HepG2 (cell line): ENCODE results near the gene XPNPEP1. TPM values are rescaled to one million over a fixed set of nuclear protein-coding genes. Genes with fewer than 3 reads are reported as not detected.

Experiments
- ATF2 ChIP-seq: sonication (generic); formaldehyde crosslinking; IDR thresholded peaks from 2 replicates; pipeline ENCODE4 v1.4.0; 2020; ENCODE audit warnings: missing genetic modification reagents
- CBFB ChIP-seq: sonication (generic); formaldehyde crosslinking; IDR thresholded peaks from 2 replicates; pipeline ENCODE4 v1.4.0; 2020; ENCODE audit warnings: missing genetic modification reagents
- CCAR2 ChIP-seq: fragments of 200-400 bp; formaldehyde crosslinking; optimal IDR thresholded peaks from 2 replicates; pipeline ENCODE3; 2018; ENCODE audit warnings: low read depth, mild to moderate bottlenecking, low read length, moderate library complexity
- EED ChIP-seq: sonication (generic); formaldehyde crosslinking; IDR thresholded peaks from 2 replicates; pipeline ENCODE4 v1.5.0; 2020; ENCODE audit warnings: mild to moderate bottlenecking, missing genetic modification reagents
- GABPB1 ChIP-seq: IDR thresholded peaks from 2 replicates; pipeline ENCODE4 v1.6.1; 2016; ENCODE audit warnings: mild to moderate bottlenecking, missing genetic modification reagents, moderate library complexity, missing compliant biosample characterization
- JUNB ChIP-seq: sonication (generic); formaldehyde crosslinking; IDR thresholded peaks from 2 replicates; pipeline ENCODE4 v1.8.0; 2022; ENCODE audit warnings: missing genetic modification reagents, mild to moderate bottlenecking, borderline replicate concordance
- KDM6A ChIP-seq: IDR thresholded peaks from 2 replicates; pipeline ENCODE4 v1.6.1; 2016; ENCODE audit warnings: low read depth
- KMT2A ChIP-seq: sonication (generic); formaldehyde crosslinking; IDR thresholded peaks from 2 replicates; pipeline ENCODE4 v1.4.0; 2020; ENCODE audit warnings: missing genetic modification reagents
- MBD4 ChIP-seq: IDR thresholded peaks from 2 replicates; pipeline ENCODE4 v1.6.1; 2012; ENCODE audit warnings: low read length, inconsistent platforms, borderline replicate concordance
- MIXL1 ChIP-seq: IDR thresholded peaks from 2 replicates; pipeline ENCODE4 v1.6.1; 2016
- MZF1 ChIP-seq: sonication (generic); formaldehyde crosslinking; IDR thresholded peaks from 2 replicates; pipeline ENCODE4 v1.8.1; 2023; ENCODE audit warnings: mild to moderate bottlenecking, missing genetic modification reagents, borderline replicate concordance
- NFYC ChIP-seq: IDR thresholded peaks from 2 replicates; pipeline ENCODE4 v1.6.1; 2016; ENCODE audit warnings: missing genetic modification reagents, missing compliant biosample characterization
- RBFOX2 ChIP-seq: fragments of 200-400 bp; formaldehyde crosslinking; IDR thresholded peaks from 2 replicates; pipeline ENCODE4 v1.6.1; 2017; ENCODE audit warnings: low read depth, mild to moderate bottlenecking, low read length
- RFX5 ChIP-seq: IDR thresholded peaks from 2 replicates; pipeline ENCODE4 v1.6.1; 2011; ENCODE audit warnings: low read depth, low read length, improper control_type of control experiment
- SAP130 ChIP-seq: IDR thresholded peaks from 2 replicates; pipeline ENCODE4 v1.6.1; 2016; ENCODE audit warnings: low read depth
- SP1 ChIP-seq, 2 experiments: fragments of 450-650 bp in 1 of 2; sonication (generic) in 1 of 2; formaldehyde crosslinking in 1 of 2; IDR thresholded peaks; 2 replicates each; pipeline versions ENCODE4 v1.4.0 to v1.6.1; 2016 to 2020; ENCODE audit warnings: missing genetic modification reagents in 1 of 2
- STAG1 ChIP-seq: sonication (generic); formaldehyde crosslinking; IDR thresholded peaks from 2 replicates; pipeline ENCODE4 v1.4.0; 2020; ENCODE audit warnings: missing genetic modification reagents
- TBX3 ChIP-seq: fragments of 450-650 bp; IDR thresholded peaks from 2 replicates; pipeline ENCODE4 v1.6.1; 2017; ENCODE audit warnings: antibody characterized with exemption, mild to moderate bottlenecking, inconsistent platforms, borderline replicate concordance
- THAP7 ChIP-seq: sonication (generic); formaldehyde crosslinking; IDR thresholded peaks from 2 replicates; pipeline ENCODE4 v1.8.1; 2023; ENCODE audit warnings: mild to moderate bottlenecking, missing genetic modification reagents
- ZBTB38 ChIP-seq: sonication (generic); formaldehyde crosslinking; IDR thresholded peaks from 2 replicates; pipeline ENCODE4 v1.5.1; 2020; ENCODE audit warnings: mild to moderate bottlenecking, missing genetic modification reagents
- ZFP1 ChIP-seq: IDR thresholded peaks from 2 replicates; pipeline ENCODE4 v1.6.1; 2016
- ZNF12 ChIP-seq: sonication (generic); formaldehyde crosslinking; IDR thresholded peaks from 2 replicates; pipeline ENCODE4 v1.5.0; 2020; ENCODE audit warnings: missing genetic modification reagents
- ZNF414 ChIP-seq: sonication (generic); formaldehyde crosslinking; IDR thresholded peaks from 2 replicates; pipeline ENCODE4 v1.5.0; 2020; ENCODE audit warnings: missing genetic modification reagents
- ZNF441 ChIP-seq: sonication (generic); formaldehyde crosslinking; IDR thresholded peaks from 2 replicates; pipeline ENCODE4 v1.7.0; 2021; ENCODE audit warnings: missing genetic modification reagents, borderline replicate concordance
- polyA plus RNA-seq, 8 experiments: library from polyadenylated mRNA; depleted of rRNA in 3 of 8; stranded (reverse) in 7 of 8; unstranded in 1 of 8; fragments of >200 nt; fragmentation: Illumina TruSeq in 4 of 8; extraction: Trizol in 4 of 8; gene quantifications; 2 replicates each; pipeline versions ENCODE4 v1.2.1 to v1.2.3, GENCODE V29; 2011 to 2016; ENCODE audit warnings: low read depth in 4 of 8, missing spikeins in 1 of 8, mixed read lengths in 1 of 8; ENCODE audit not compliant: insufficient read depth in 1 of 8
- total RNA-seq, 5 experiments: library from RNA; depleted of rRNA; stranded (reverse); fragments of >200 nt; fragmentation: Illumina TruSeq; extraction: Trizol; gene quantifications; 2 replicates each; pipeline ENCODE4 v1.2.3, GENCODE V29; 2016; ENCODE audit warnings: low read depth in 1 of 5
- TF ChIP-seq, protein P1 (sequence below): sonication (generic); formaldehyde crosslinking; IDR thresholded peaks from 2 replicates; pipeline ENCODE4 v1.4.0; 2020; ENCODE audit warnings: mild to moderate bottlenecking, missing genetic modification reagents
- TF ChIP-seq, protein P2 (sequence below): sonication (generic); formaldehyde crosslinking; IDR thresholded peaks from 2 replicates; pipeline ENCODE4 v1.8.0; 2022; ENCODE audit warnings: low read depth, missing genetic modification reagents

XPNPEP1 gene
- total and polyA plus RNA-seq, 2 of the 13 experiments (the other 11 are each of a cell fraction or from before 2014, with no cell fraction given), result 30.3 to 55.5 TPM

- no peak for TF ChIP-seq ZFP1 (CRISPR knock-in tag)
- TF ChIP-seq, protein P1, sequence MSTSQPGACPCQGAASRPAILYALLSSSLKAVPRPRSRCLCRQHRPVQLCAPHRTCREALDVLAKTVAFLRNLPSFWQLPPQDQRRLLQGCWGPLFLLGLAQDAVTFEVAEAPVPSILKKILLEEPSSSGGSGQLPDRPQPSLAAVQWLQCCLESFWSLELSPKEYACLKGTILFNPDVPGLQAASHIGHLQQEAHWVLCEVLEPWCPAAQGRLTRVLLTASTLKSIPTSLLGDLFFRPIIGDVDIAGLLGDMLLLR, result peak; percentile 71; the same call in 1 of the 2 replicates
- TF ChIP-seq, protein P2, sequence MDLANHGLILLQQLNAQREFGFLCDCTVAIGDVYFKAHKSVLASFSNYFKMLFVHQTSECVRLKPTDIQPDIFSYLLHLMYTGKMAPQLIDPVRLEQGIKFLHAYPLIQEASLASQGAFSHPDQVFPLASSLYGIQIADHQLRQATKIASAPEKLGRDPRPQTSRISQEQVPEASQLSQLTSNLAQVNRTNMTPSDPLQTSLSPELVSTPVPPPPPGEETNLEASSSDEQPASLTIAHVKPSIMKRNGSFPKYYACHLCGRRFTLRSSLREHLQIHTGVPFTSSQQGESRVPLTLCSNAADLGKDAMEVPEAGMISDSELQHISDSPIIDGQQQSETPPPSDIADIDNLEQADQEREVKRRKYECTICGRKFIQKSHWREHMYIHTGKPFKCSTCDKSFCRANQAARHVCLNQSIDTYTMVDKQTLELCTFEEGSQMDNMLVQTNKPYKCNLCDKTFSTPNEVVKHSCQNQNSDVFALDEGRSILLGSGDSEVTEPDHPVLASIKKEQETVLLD (CRISPR knock-in tag), result no peak
- no peak for TF ChIP-seq NFYC
- peak; percentile 43; the same call in 1 of the 2 replicates for TF ChIP-seq GABPB1 (CRISPR knock-in tag)
- 0 out of 2 replicates have a peak, but pooled peaks have one; percentile 47 for TF ChIP-seq ZNF441 (CRISPR knock-in tag)
- no peak for TF ChIP-seq JUNB
- TF ChIP-seq ATF2 (CRISPR knock-in tag), result no peak
- no peak for TF ChIP-seq KDM6A (CRISPR knock-in tag)
- no peak for TF ChIP-seq MBD4
- TF ChIP-seq EED (CRISPR knock-in tag), result peak; percentile 31; the same call in 1 of the 2 replicates
- no peak for TF ChIP-seq ZNF12 (CRISPR knock-in tag)
- TF ChIP-seq ZBTB38 (CRISPR knock-in tag), result peak; percentile 18; the same call in 1 of the 2 replicates
- 0 out of 2 replicates have a peak, but pooled peaks have one; percentile 55 for TF ChIP-seq CBFB
- no peak for TF ChIP-seq SP1 (IDR thresholded peaks at IDR 0.05)
- TF ChIP-seq SP1 (CRISPR knock-in tag; IDR thresholded peaks at IDR 0.05), result peak; percentile 69
- no peak for TF ChIP-seq TBX3
- no peak for TF ChIP-seq CCAR2
- peak; percentile 83 for TF ChIP-seq RBFOX2
- peak; percentile 77 for TF ChIP-seq SAP130 (CRISPR knock-in tag)
- 0 out of 2 replicates have a peak, but pooled peaks have one; percentile 18 for TF ChIP-seq MIXL1
- TF ChIP-seq MZF1 (CRISPR knock-in tag), result no peak
- TF ChIP-seq ZNF414 (CRISPR knock-in tag), result no peak
- no peak for TF ChIP-seq RFX5
- no peak for TF ChIP-seq KMT2A (CRISPR knock-in tag)
- TF ChIP-seq STAG1 (CRISPR knock-in tag), result no peak
- TF ChIP-seq THAP7 (CRISPR knock-in tag), result no peak
Observed at GRCh38 chr10:109922976-109923921, at the start of gene XPNPEP1 (continued).
